Measurements from ENCODE around the gene UTP14A. TPM values are rescaled to one million over a fixed set of nuclear protein-coding genes. Genes with fewer than 3 reads are reported as not detected.

UTP14A gene
- polyA plus RNA-seq, 3 donors, result 25.5 to 29.1 (median 26.9) TPM

DNA sequence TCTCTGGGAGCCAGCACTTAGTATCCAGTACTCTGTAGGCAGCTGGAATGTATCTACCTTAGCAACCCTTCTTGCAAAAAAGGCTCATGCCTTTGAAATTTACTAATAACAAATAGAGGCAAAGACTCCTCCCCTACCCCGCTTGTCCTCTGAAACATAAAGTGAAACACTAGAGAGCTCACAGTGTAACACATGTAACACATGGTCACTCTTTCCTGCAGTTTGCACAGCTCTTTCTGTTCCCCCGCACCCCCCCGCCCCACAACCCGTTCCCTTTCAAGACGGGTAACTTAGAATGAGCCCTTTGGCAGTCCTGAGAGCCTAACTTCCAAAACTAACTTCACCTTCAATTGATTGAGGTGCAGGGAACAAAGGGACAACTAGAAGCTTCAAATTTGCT is 70.5 kb downstream of the UTP14A start:
- no peak for DNase-seq (ENCODE audit: extremely low read depth in 1 of 11, low read depth in 9 of 11, low spot score in 4 of 11)

Other genes starting within 250 kb of the UTP14A start
- 10 to 100 TPM; 77.3 to 87.4 (median 83.6) TPM for gene XPNPEP2, start 167.2 kb upstream of the UTP14A start, polyA plus RNA-seq (ENCODE audit: insufficient read length in 3 of 3)
- gene SASH3, start 126.2 kb upstream of the UTP14A start, polyA plus RNA-seq (ENCODE audit: insufficient read length in 3 of 3), result 1 to 10 TPM; 1.5 to 2.5 (median 2.5) TPM
- gene ZDHHC9, start 62.3 kb upstream of the UTP14A start, polyA plus RNA-seq (ENCODE audit: insufficient read length in 3 of 3), result 10 to 100 TPM; 45.6 to 49.0 (median 48.7) TPM
- gene BCORL1, start 76.5 kb downstream of the UTP14A start, polyA plus RNA-seq (ENCODE audit: insufficient read length in 3 of 3), result 10 to 100 TPM; 16.0 to 20.8 (median 17.0) TPM
- gene ELF4, start 204.3 kb downstream of the UTP14A start, polyA plus RNA-seq (ENCODE audit: insufficient read length in 3 of 3), result 10 to 100 TPM; 11.7 to 13.9 (median 12.8) TPM